ENCODE measurements around the gene MB.

MB gene

DNA sequence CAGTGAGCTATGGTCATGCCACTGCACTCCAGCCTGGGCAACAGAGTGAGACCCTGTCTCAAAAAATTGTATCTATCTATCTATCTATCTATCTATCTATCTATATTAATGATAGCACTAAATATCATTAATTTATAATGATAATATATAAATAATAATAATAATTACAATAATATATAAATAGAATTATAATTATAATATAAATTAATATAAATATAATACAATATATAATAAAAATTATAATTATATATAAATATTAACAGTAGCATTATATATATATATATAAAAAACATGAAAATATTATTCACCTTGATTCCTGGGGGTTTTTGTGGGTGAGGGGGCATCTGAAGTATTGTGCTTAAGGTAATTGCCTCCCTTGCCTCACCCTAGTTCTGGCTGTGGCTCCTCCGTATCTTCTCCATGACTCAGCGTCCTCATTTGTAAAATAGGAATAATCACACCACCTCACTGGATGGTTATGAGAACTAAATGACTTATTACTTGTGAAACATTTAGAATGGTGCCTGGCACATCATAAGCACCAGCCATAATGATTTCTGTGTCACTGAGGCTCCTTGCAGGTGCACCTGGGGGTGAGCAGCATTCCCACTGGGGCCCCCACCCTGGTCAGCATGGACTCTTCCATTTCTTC, 57.6 kb downstream of the MB start:
- TF ChIP-seq, protein P1, sequence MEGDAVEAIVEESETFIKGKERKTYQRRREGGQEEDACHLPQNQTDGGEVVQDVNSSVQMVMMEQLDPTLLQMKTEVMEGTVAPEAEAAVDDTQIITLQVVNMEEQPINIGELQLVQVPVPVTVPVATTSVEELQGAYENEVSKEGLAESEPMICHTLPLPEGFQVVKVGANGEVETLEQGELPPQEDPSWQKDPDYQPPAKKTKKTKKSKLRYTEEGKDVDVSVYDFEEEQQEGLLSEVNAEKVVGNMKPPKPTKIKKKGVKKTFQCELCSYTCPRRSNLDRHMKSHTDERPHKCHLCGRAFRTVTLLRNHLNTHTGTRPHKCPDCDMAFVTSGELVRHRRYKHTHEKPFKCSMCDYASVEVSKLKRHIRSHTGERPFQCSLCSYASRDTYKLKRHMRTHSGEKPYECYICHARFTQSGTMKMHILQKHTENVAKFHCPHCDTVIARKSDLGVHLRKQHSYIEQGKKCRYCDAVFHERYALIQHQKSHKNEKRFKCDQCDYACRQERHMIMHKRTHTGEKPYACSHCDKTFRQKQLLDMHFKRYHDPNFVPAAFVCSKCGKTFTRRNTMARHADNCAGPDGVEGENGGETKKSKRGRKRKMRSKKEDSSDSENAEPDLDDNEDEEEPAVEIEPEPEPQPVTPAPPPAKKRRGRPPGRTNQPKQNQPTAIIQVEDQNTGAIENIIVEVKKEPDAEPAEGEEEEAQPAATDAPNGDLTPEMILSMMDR (conservative IDR thresholded peaks at IDR 0.05; ENCODE audit: low read depth, low read length) = no peak
- no peak overlapping the region for H3K4me3 ChIP-seq (ENCODE audit: low read length)
- DNase-seq (ENCODE audit: low read depth) = no peak

DNA sequence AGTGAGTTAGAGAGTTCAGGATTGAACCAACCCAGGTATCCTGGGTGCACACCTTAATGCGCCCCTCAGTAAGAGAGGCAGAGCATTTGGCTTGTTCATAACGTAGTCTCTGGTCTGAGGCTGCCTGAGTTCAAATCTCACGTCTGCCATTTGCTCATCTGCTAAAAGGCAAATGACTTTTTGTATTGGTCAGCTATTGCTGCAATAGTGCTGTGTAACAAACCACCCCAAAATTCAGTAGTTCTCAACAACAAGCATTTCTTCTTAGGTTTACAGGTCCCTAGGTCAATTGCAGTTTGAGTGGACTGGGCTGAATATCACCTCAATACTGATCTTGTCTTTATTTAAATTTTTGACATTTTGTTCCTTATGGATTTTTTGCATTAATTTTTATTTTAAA, 58.4 kb downstream of the MB start:
- H3K4me3 ChIP-seq (ENCODE audit: low read length) = no peak overlapping the region
- no peak for DNase-seq (ENCODE audit: low read depth)
- TF ChIP-seq, protein P1 (conservative IDR thresholded peaks at IDR 0.05; ENCODE audit: low read depth, low read length) = no peak

DNA sequence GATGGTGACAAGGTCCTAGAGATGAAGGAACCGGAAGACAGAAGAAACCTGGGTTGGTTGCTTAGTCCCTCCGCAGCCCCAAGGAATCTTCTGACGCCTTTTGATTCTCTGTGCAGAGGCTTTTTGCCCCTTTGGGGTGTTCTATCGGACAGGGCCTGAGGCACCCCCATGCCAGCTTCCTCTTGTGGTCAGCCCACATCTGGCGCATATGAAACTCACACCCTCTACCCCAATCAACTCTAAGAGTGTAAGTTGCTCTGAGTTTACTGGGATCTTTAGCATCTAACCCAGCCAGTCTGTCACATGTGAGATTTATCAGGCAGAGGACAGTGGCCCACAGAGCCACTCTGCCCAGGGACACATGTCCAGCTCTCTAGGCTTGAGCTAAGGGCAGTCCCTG, 59.1 kb downstream of the MB start:
- no peak overlapping the region for H3K4me3 ChIP-seq (ENCODE audit: low read length)
- TF ChIP-seq, protein P1 (conservative IDR thresholded peaks at IDR 0.05; ENCODE audit: low read depth, low read length) = no peak
- DNase-seq (ENCODE audit: low read depth) = no peak
